GM23338 (cell line): ENCODE data around the gene E2F3. TPM values are rescaled to one million over a fixed set of nuclear protein-coding genes. Genes with fewer than 3 reads are reported as not detected.

Experiments
- ATAC-seq: fragments of 200-7000 bp; cut with Tn5 transposase; 3 replicates; pipeline ENCODE4 v1.9.1; 2020
- DNase-seq: peaks from one replicate; pipeline ENCODE4 v3.0.0-alpha.2; 2015; ENCODE audit warnings: low spot score
- H2AFZ ChIP-seq: fragments of 200-600 bp; sonication (generic); 2 replicates; pipeline ENCODE4 v1.8.0; 2016; ENCODE audit warnings: antibody characterized with exemption, mild to moderate bottlenecking, moderate library complexity
- H3F3A ChIP-seq: fragments of 200-600 bp; sonication (generic); replicated peaks from 2 replicates; pipeline ENCODE4 v1.8.0; 2017; ENCODE audit warnings: antibody characterized with exemption, mixed run types, low read depth
- H3K27ac ChIP-seq: fragments of 200-600 bp; sonication (generic); 2 replicates; pipeline ENCODE4 v1.6.1; 2016; ENCODE audit warnings: low read depth
- H3K27me3 ChIP-seq: fragments of 200-600 bp; sonication (generic); 2 replicates; pipeline ENCODE4 v1.8.0; 2016; ENCODE audit warnings: mild to moderate bottlenecking, mixed run types, moderate library complexity; ENCODE audit not compliant: insufficient read depth
- H3K36me3 ChIP-seq: fragments of 200-600 bp; sonication (generic); 2 replicates; pipeline ENCODE4 v1.8.0; 2016; ENCODE audit warnings: mild to moderate bottlenecking; ENCODE audit not compliant: insufficient read depth
- H3K4me1 ChIP-seq: fragments of 200-600 bp; sonication (generic); 2 replicates; pipeline ENCODE4 v1.8.0; 2016; ENCODE audit warnings: mild to moderate bottlenecking, moderate library complexity; ENCODE audit not compliant: insufficient read depth
- H3K4me2 ChIP-seq: fragments of 200-600 bp; sonication (generic); 2 replicates; pipeline ENCODE4 v1.7.1; 2017; ENCODE audit warnings: mixed run types
- H3K4me3 ChIP-seq: fragments of 200-600 bp; sonication (generic); 2 replicates; pipeline ENCODE4 v1.6.1; 2016; ENCODE audit warnings: mixed run types
- H3K79me2 ChIP-seq: fragments of 200-600 bp; sonication (generic); replicated peaks from 2 replicates; pipeline ENCODE4 v1.8.0; 2017; ENCODE audit warnings: mild to moderate bottlenecking; ENCODE audit not compliant: insufficient read depth
- H3K9me2 ChIP-seq: fragments of 200-600 bp; sonication (generic); 2 replicates; pipeline ENCODE4 v1.8.0; 2017; ENCODE audit not compliant: insufficient read depth
- H4K20me1 ChIP-seq: fragments of 200-600 bp; sonication (generic); replicated peaks from 2 replicates; pipeline ENCODE4 v1.8.0; 2017; ENCODE audit warnings: mild to moderate bottlenecking; ENCODE audit not compliant: insufficient read depth
- H3K27ac Mint-ChIP-seq: 2 replicates; pipeline ENCODE4 v1.8.0; 2020; ENCODE audit warnings: inconsistent platforms, mild to moderate bottlenecking, moderate library complexity, mixed read lengths
- H3K27me3 Mint-ChIP-seq: 3 replicates; pipeline ENCODE4 v1.8.0; 2022; ENCODE audit warnings: low read depth, mild to moderate bottlenecking, moderate library complexity, mixed read lengths, inconsistent platforms; ENCODE audit not compliant: insufficient read depth, poor library complexity
- H3K36me3 Mint-ChIP-seq: 3 replicates; pipeline ENCODE4 v1.8.0; 2021; ENCODE audit warnings: low read depth, mild to moderate bottlenecking, inconsistent platforms, moderate library complexity, mixed read lengths
- H3K4me1 Mint-ChIP-seq: 3 replicates; pipeline ENCODE4 v1.8.0; 2020; ENCODE audit warnings: mild to moderate bottlenecking, inconsistent platforms, mixed read lengths
- H3K4me3 Mint-ChIP-seq: 3 replicates; pipeline ENCODE4 v1.8.0; 2021; ENCODE audit warnings: moderate library complexity, mild to moderate bottlenecking, inconsistent platforms, mixed read lengths
- H3K9me3 Mint-ChIP-seq: 3 replicates; pipeline ENCODE4 v1.8.0; 2020; ENCODE audit warnings: moderate library complexity, mild to moderate bottlenecking, inconsistent platforms, mixed read lengths
- CREB1 ChIP-seq: fragments of 250-450 bp; sonication (Bioruptor Pico); IDR thresholded peaks from 2 replicates; pipeline ENCODE4 v1.5.0; 2020; ENCODE audit warnings: low read depth, mild to moderate bottlenecking, moderate library complexity
- EZH2phosphoT487 ChIP-seq: fragments of 200-600 bp; sonication (generic); IDR thresholded peaks from one replicate; pipeline ENCODE4 v1.8.1; 2018; ENCODE audit warnings: antibody characterized with exemption; ENCODE audit not compliant: unreplicated experiment
- POLR2AphosphoS5 ChIP-seq: IDR thresholded peaks from 2 replicates; pipeline ENCODE4 v1.6.1; 2016; ENCODE audit warnings: antibody characterized with exemption, low read depth
- REST ChIP-seq: IDR thresholded peaks from one replicate; pipeline ENCODE4 v1.6.1; 2018; ENCODE audit warnings: antibody characterized with exemption; ENCODE audit not compliant: unreplicated experiment
- ZNF114 ChIP-seq: fragments of 250-450 bp; sonication (Bioruptor Pico); IDR thresholded peaks from 2 replicates; pipeline ENCODE4 v1.5.0; 2020; ENCODE audit warnings: mild to moderate bottlenecking, moderate library complexity
- ZNF462 ChIP-seq: fragments of 250-450 bp; sonication (Bioruptor Pico); IDR thresholded peaks from 2 replicates; pipeline ENCODE4 v1.5.0; 2020; ENCODE audit warnings: mild to moderate bottlenecking, moderate library complexity
- polyA plus RNA-seq: library from polyadenylated mRNA; unstranded; fragments of >200 nt; fragmentation: Nextera tagmentation; extraction: Ambion mirVana; gene quantifications from 2 replicates; pipeline ENCODE4 v1.2.1, GENCODE V29; 2016
- total RNA-seq: library from RNA; depleted of rRNA; stranded (reverse); fragments of >200 nt; shearing (Covaris generic); gene quantifications from 2 replicates; pipeline ENCODE4 v1.2.3, GENCODE V29; 2014
- TF ChIP-seq, protein P1 (sequence below): IDR thresholded peaks from 2 replicates; pipeline ENCODE4 v1.6.1; 2016; ENCODE audit warnings: antibody characterized with exemption
- TF ChIP-seq, protein P2 (sequence below), 2 experiments: fragments of 200-600 bp in 1 of 2; sonication (generic) in 1 of 2; conservative IDR thresholded peaks; 2 replicates each; pipeline versions ENCODE4 v1.5.1 to v1.6.1; 2016 to 2017; ENCODE audit warnings: antibody characterized with exemption in 2 of 2, low read depth in 2 of 2, mild to moderate bottlenecking in 2 of 2, moderate library complexity in 1 of 2

The E2F3 gene
- total and polyA plus RNA-seq, 2 experiments from 2014 or later, result 27.2 to 33.5 TPM

- TF ChIP-seq ZNF462 (no peak), EZH2phosphoT487 (no peak), POLR2AphosphoS5 (no peak), ZNF114 (CRISPR knock-in tag) (no peak), CREB1 (CRISPR knock-in tag) (no peak)
- TF ChIP-seq, protein P1, sequence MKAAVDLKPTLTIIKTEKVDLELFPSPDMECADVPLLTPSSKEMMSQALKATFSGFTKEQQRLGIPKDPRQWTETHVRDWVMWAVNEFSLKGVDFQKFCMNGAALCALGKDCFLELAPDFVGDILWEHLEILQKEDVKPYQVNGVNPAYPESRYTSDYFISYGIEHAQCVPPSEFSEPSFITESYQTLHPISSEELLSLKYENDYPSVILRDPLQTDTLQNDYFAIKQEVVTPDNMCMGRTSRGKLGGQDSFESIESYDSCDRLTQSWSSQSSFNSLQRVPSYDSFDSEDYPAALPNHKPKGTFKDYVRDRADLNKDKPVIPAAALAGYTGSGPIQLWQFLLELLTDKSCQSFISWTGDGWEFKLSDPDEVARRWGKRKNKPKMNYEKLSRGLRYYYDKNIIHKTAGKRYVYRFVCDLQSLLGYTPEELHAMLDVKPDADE, result no peak
Measured at GRCh38 chr6:20415304-20415703, 13.6 kb downstream of the E2F3 start (continued).

GRCh38 chr6:20415712-20416454, 14.2 kb downstream of the E2F3 start:
- H3K27ac ChIP-seq, result no peak overlapping the region
- 0 out of 2 replicates have a peak, but pooled peaks cover 3% of the 10 kb centered on the region for H3F3A ChIP-seq
- peaks cover 92% of the 10 kb centered on the region for H4K20me1 ChIP-seq
- H3K4me2 ChIP-seq, result no peak overlapping the region
- no peaks in the 10 kb centered on the region for H3K9me2 ChIP-seq
- H2AFZ ChIP-seq, result no peak overlapping the region
- no peaks in the 10 kb centered on the region for H3K9me3 Mint-ChIP-seq
- H3K4me1 Mint-ChIP-seq, result peaks cover 65% of the 10 kb centered on the region
- DNase-seq (no peak), ATAC-seq (no peak)
- H3K27me3 ChIP-seq, result no peaks in the 10 kb centered on the region
- H3K4me3 Mint-ChIP-seq, result no peak overlapping the region
- peaks cover 6% of the 10 kb centered on the region for H3K27me3 Mint-ChIP-seq
- H3K27ac Mint-ChIP-seq, result no peak overlapping the region
- no peak for TF ChIP-seq REST
- TF ChIP-seq, protein P2, sequence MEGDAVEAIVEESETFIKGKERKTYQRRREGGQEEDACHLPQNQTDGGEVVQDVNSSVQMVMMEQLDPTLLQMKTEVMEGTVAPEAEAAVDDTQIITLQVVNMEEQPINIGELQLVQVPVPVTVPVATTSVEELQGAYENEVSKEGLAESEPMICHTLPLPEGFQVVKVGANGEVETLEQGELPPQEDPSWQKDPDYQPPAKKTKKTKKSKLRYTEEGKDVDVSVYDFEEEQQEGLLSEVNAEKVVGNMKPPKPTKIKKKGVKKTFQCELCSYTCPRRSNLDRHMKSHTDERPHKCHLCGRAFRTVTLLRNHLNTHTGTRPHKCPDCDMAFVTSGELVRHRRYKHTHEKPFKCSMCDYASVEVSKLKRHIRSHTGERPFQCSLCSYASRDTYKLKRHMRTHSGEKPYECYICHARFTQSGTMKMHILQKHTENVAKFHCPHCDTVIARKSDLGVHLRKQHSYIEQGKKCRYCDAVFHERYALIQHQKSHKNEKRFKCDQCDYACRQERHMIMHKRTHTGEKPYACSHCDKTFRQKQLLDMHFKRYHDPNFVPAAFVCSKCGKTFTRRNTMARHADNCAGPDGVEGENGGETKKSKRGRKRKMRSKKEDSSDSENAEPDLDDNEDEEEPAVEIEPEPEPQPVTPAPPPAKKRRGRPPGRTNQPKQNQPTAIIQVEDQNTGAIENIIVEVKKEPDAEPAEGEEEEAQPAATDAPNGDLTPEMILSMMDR (conservative IDR thresholded peaks at IDR 0.05; ENCODE audit: low read depth in 2 of 2), result no peak
- H3K36me3 Mint-ChIP-seq, result peaks cover 22% of the 10 kb centered on the region
- peaks cover 100% of the 10 kb centered on the region for H3K79me2 ChIP-seq
- no peaks in the 10 kb centered on the region; the same call in 1 of the 2 replicates for H3K36me3 ChIP-seq
- H3K4me1 ChIP-seq, result peaks cover 48% of the 10 kb centered on the region
- H3K4me3 ChIP-seq, result no peak overlapping the region
